Omental fat pad (tissue), 4 donors: ENCODE measurements around the gene ISX. TPM values are rescaled to one million over a fixed set of nuclear protein-coding genes. Genes with fewer than 3 reads are reported as not detected.
"Not testable (repeated sequence)": the region's sequence is repeated elsewhere in the genome, so short reads cannot be mapped to it uniquely, and the experiment has no call there.

Source experiments
- ATAC-seq: fragments of 150-250 bp; one replicate; pipeline ENCODE4 v1.9.1; 2016; ENCODE audit warnings: mild to moderate bottlenecking, moderate library complexity; ENCODE audit not compliant: low FRiP score
- DNase-seq: peaks from one replicate; pipeline ENCODE4 v3.0.0-alpha.2; 2019; ENCODE audit warnings: low spot score
- CTCF ChIP-seq, 3 donors: fragments of 450-650 bp; IDR thresholded peaks; one replicate each; pipeline ENCODE4 v1.5.1; 2016 to 2017; ENCODE audit warnings: antibody characterized with exemption in 3 of 3, mild to moderate bottlenecking in 3 of 3, moderate library complexity in 2 of 3
- total RNA-seq, 4 donors: library from RNA; depleted of rRNA; stranded (reverse); fragments of >200 nt; gene quantifications; one replicate each; pipeline ENCODE4 v1.1.0, GENCODE V29; 2016

The ISX gene
- total RNA-seq, 4 donors from 2014 or later, result not detected

GRCh38 chr22:35043252-35043933, 22.6 kb upstream of the ISX start:
- no peak for ATAC-seq
- TF ChIP-seq CTCF (IDR thresholded peaks at IDR 0.05), result no peak

GRCh38 chr22:35043934-35044319, 22.0 kb upstream of the ISX start:
- DNase-seq, result no peak
- no peak for ATAC-seq
- TF ChIP-seq CTCF (IDR thresholded peaks at IDR 0.05), result no peak

More at GRCh38 chr22:35043252-35043933, 22.6 kb upstream of the ISX start:
- DNase-seq, result no peak

- ATAC-seq (no peak), DNase-seq (no peak)
- TF ChIP-seq CTCF (IDR thresholded peaks at IDR 0.05), result no peak
Measured at GRCh38 chr22:35044607-35045390, 21.2 kb upstream of the ISX start.

GRCh38 chr22:35045451-35045850, 20.5 kb upstream of the ISX start:
- DNase-seq, result no peak
- no peak for TF ChIP-seq CTCF (IDR thresholded peaks at IDR 0.05)

GRCh38 chr22:35046744-35047462, 19.1 kb upstream of the ISX start:
- ATAC-seq (no peak), DNase-seq (no peak)
- TF ChIP-seq CTCF (IDR thresholded peaks at IDR 0.05), result no peak

More at GRCh38 chr22:35045451-35045850, 20.5 kb upstream of the ISX start:
- ATAC-seq, result no peak

- not testable (repeated sequence) for ATAC-seq, DNase-seq
Measured at GRCh38 chr22:35050038-35050437, 15.9 kb upstream of the ISX start.

- no peak for TF ChIP-seq CTCF (IDR thresholded peaks at IDR 0.05)
- no peak for DNase-seq
- no peak for ATAC-seq
Measured at GRCh38 chr22:35051013-35051535, 14.9 kb upstream of the ISX start.
